PC-9 (cell line): ENCODE results near the gene CFAP410. TPM values are rescaled to one million over a fixed set of nuclear protein-coding genes. Genes with fewer than 3 reads are reported as not detected.

ENCODE experiments used
- BruUV-seq: library from RNA; stranded (reverse); fragments of 400-500 nt; replicated peaks from 2 replicates; lab custom pipeline; 2021; lab: Mats Ljungman, UMichigan
- CTCF ChIA-PET: fragments of 300-600 bp; sonication (Branson Sonifier 250); formaldehyde crosslinking; loops from one replicate; lab custom pipeline; 2022; ENCODE audit warnings: antibody characterized with exemption; lab: Charles Lee
- POLR2A ChIA-PET: fragments of 300-600 bp; sonication (Branson Sonifier 250); formaldehyde crosslinking; loops from one replicate; lab custom pipeline; 2022; ENCODE audit warnings: antibody characterized with exemption; ENCODE audit not compliant: unreplicated experiment; lab: Charles Lee
- DNase-seq, 2 experiments: peaks; one replicate each; pipeline versions ENCODE4 v3.0.0 to v3.0.0-alpha.2; 2015 to 2022; ENCODE audit warnings: mixed read lengths in 1 of 2
- H2AFZ ChIP-seq: fragments of 200-600 bp; sonication (generic); 2 replicates; pipeline ENCODE4 v1.8.1; 2017; ENCODE audit warnings: antibody characterized with exemption
- H3F3A ChIP-seq: fragments of 200-600 bp; sonication (generic); 2 replicates; pipeline ENCODE4 v1.8.1; 2017; ENCODE audit warnings: antibody characterized with exemption, mild to moderate bottlenecking, low read depth; ENCODE audit not compliant: insufficient read depth
- H3K27ac ChIP-seq: fragments of 200-600 bp; sonication (generic); 2 replicates; pipeline ENCODE4 v1.6.1; 2016; ENCODE audit warnings: mixed run types
- H3K27me3 ChIP-seq: fragments of 200-600 bp; sonication (generic); 2 replicates; pipeline ENCODE4 v1.6.1; 2016; ENCODE audit warnings: low read depth, mixed run types; ENCODE audit not compliant: insufficient read depth
- H3K36me3 ChIP-seq: fragments of 200-600 bp; sonication (generic); 2 replicates; pipeline ENCODE4 v1.6.1; 2016; ENCODE audit warnings: low read depth, mixed run types
- H3K4me1 ChIP-seq: fragments of 200-600 bp; sonication (generic); replicated peaks from 2 replicates; pipeline ENCODE4 v1.6.1; 2016; ENCODE audit warnings: mixed run types; ENCODE audit not compliant: insufficient read depth
- H3K4me2 ChIP-seq: fragments of 200-600 bp; sonication (generic); 2 replicates; pipeline ENCODE4 v1.6.1; 2017; ENCODE audit warnings: mixed run types
- H3K4me3 ChIP-seq: fragments of 200-600 bp; sonication (generic); 2 replicates; pipeline ENCODE4 v1.6.1; 2016; ENCODE audit warnings: mixed run types
- H3K79me2 ChIP-seq: fragments of 200-600 bp; sonication (generic); 2 replicates; pipeline ENCODE4 v1.6.1; 2017; ENCODE audit warnings: low read depth, mixed run types
- H3K9me2 ChIP-seq: fragments of 200-600 bp; sonication (generic); 2 replicates; pipeline ENCODE4 v1.8.1; 2017; ENCODE audit warnings: mild to moderate bottlenecking; ENCODE audit not compliant: insufficient read depth
- H3K9me3 ChIP-seq: fragments of 200-600 bp; sonication (generic); 2 replicates; pipeline ENCODE4 v1.8.1; 2016; ENCODE audit warnings: low read depth; ENCODE audit not compliant: insufficient read depth
- H4K20me1 ChIP-seq: fragments of 200-600 bp; sonication (generic); 2 replicates; pipeline ENCODE4 v1.8.1; 2017; ENCODE audit not compliant: insufficient read depth
- CTCF ChIP-seq: fragments of 200-600 bp; sonication (generic); conservative IDR thresholded peaks from 2 replicates; pipeline ENCODE4 v1.6.1; 2017; ENCODE audit warnings: mixed run types, antibody characterized with exemption, mild to moderate bottlenecking, moderate library complexity
- EZH2 ChIP-seq: fragments of 200-600 bp; sonication (generic); IDR thresholded peaks from 2 replicates; pipeline ENCODE4 v1.8.0; 2017; ENCODE audit warnings: antibody characterized with exemption, low read depth
- intact Hi-C: fragments of 100-400 bp; cut with micrococcal nuclease; formaldehyde crosslinking; loops from one replicate; pipeline ENCODE4 v1.10.0; 2022; ENCODE audit not compliant: unreplicated experiment
- total RNA-seq: library from RNA; stranded (reverse); gene quantifications from 2 replicates; pipeline ENCODE4 v1.2.3, GENCODE V29; 2021

The CFAP410 gene
- total RNA-seq, 1 experiment from 2014 or later = 12.5 TPM

- Histone ChIP-seq H3F3A (no peaks in the 10 kb centered on the region), H3K27me3 (peaks cover 27% of the 10 kb centered on the region), H3K4me3 (no peak overlapping the region), H3K9me3 (no peaks in the 10 kb centered on the region), H4K20me1 (no peaks in the 10 kb centered on the region), H3K27ac (no peak overlapping the region), H3K36me3 (no peaks in the 10 kb centered on the region), H2AFZ (no peak overlapping the region), H3K9me2 (no peaks in the 10 kb centered on the region), H3K79me2 (no peaks in the 10 kb centered on the region), H3K4me2 (no peak overlapping the region), H3K4me1 (no peaks in the 10 kb centered on the region)
- BruUV-seq = no TSS peak
- CTCF ChIA-PET = no interaction called here
- intact Hi-C loops = no loop called here
- POLR2A ChIA-PET = no interaction called here
- DNase-seq = no peak
- no peak for TF ChIP-seq CTCF
- no peak for TF ChIP-seq EZH2
These were observed 13.2 kb upstream of the CFAP410 start for GRCh38 chr21:44352253-44352860.

GRCh38 chr21:44351535-44352252 is 12.5 kb upstream of the CFAP410 start:
- Histone ChIP-seq H2AFZ (no peak overlapping the region), H3K9me2 (no peaks in the 10 kb centered on the region), H4K20me1 (no peaks in the 10 kb centered on the region), H3K9me3 (no peaks in the 10 kb centered on the region), H3K4me2 (no peak overlapping the region), H3K79me2 (no peaks in the 10 kb centered on the region), H3K4me1 (no peaks in the 10 kb centered on the region), H3K36me3 (no peaks in the 10 kb centered on the region), H3K4me3 (no peak overlapping the region), H3K27ac (no peak overlapping the region), H3K27me3 (peaks cover 24% of the 10 kb centered on the region), H3F3A (no peaks in the 10 kb centered on the region)
- TF ChIP-seq EZH2 (no peak), CTCF (no peak)
- POLR2A ChIA-PET = no interaction called here
- DNase-seq = no peak
- BruUV-seq = no TSS peak
- intact Hi-C loops = no loop called here
- CTCF ChIA-PET = no interaction called here

- intact Hi-C loops = no loop called here
- CTCF ChIA-PET = no interaction called here
These were observed 11.7 kb upstream of the CFAP410 start for GRCh38 chr21:44350773-44351481.

More at GRCh38 chr21:44350773-44351481, 11.7 kb upstream of the CFAP410 start:
- peaks cover 23% of the 10 kb centered on the region for H3K27me3 ChIP-seq
- no peaks in the 10 kb centered on the region for H3K9me2 ChIP-seq
- POLR2A ChIA-PET = no interaction called here
- no peaks in the 10 kb centered on the region for H3K9me3 ChIP-seq
- no peaks in the 10 kb centered on the region for H4K20me1 ChIP-seq
- H2AFZ ChIP-seq = no peak overlapping the region
- no peak overlapping the region for H3K27ac ChIP-seq
- no TSS peak for BruUV-seq
- H3K4me1 ChIP-seq = no peaks in the 10 kb centered on the region
- H3K4me3 ChIP-seq = no peak overlapping the region
- H3K4me2 ChIP-seq = no peak overlapping the region
- no peaks in the 10 kb centered on the region for H3K36me3 ChIP-seq
- no peaks in the 10 kb centered on the region for H3F3A ChIP-seq
- H3K79me2 ChIP-seq = no peaks in the 10 kb centered on the region
- TF ChIP-seq EZH2 (no peak), CTCF (no peak)
- DNase-seq = no peak
